Activated CD8-positive, alpha-beta memory T cell treated with anti-CD3 and anti-CD28 coated beads, Interleukin-2, amount 50 U/mL, for 24 hours (primary cell): Measurements from ENCODE around the gene STX18.

Source experiments
- DNase-seq: peaks from one replicate; pipeline ENCODE4 v3.0.0-alpha.2; 2020; ENCODE audit errors: extremely low read depth

The STX18 gene

GRCh38 chr4:4419896-4420295 is 122.0 kb downstream of the STX18 start:
- DNase-seq: no peak

GRCh38 chr4:4418676-4419390 is 123.0 kb downstream of the STX18 start:
- DNase-seq: no peak

GRCh38 chr4:4417886-4418285 is 124.0 kb downstream of the STX18 start:
- no peak for DNase-seq

- DNase-seq: no peak
These were observed 124.9 kb downstream of the STX18 start for GRCh38 chr4:4416981-4417380.

- DNase-seq: no peak
These were observed 125.7 kb downstream of the STX18 start for GRCh38 chr4:4415806-4416805.

- DNase-seq: no peak
These were observed 126.6 kb downstream of the STX18 start for GRCh38 chr4:4415107-4415805.

- no peak for DNase-seq
These were observed 128.0 kb downstream of the STX18 start for GRCh38 chr4:4413806-4414205.

GRCh38 chr4:4413373-4413725 is 128.5 kb downstream of the STX18 start:
- DNase-seq: no peak

- DNase-seq: no peak
These were observed 129.0 kb downstream of the STX18 start for GRCh38 chr4:4412641-4413372.

GRCh38 chr4:4411906-4412305 is 129.9 kb downstream of the STX18 start:
- no peak for DNase-seq

GRCh38 chr4:4410271-4410670 is 131.6 kb downstream of the STX18 start:
- no peak for DNase-seq

- no peak for DNase-seq
These were observed 132.3 kb downstream of the STX18 start for GRCh38 chr4:4409416-4410115.

- no peak for DNase-seq
These were observed 133.1 kb downstream of the STX18 start for GRCh38 chr4:4408576-4409335.

GRCh38 chr4:4408132-4408523 is 133.7 kb downstream of the STX18 start:
- no peak for DNase-seq

GRCh38 chr4:4407299-4408131 is 134.3 kb downstream of the STX18 start:
- DNase-seq: no peak

- DNase-seq: no peak
These were observed 135.2 kb downstream of the STX18 start for GRCh38 chr4:4406455-4407298.

GRCh38 chr4:4405358-4405962 is 136.4 kb downstream of the STX18 start:
- no peak for DNase-seq

- no peak for DNase-seq
These were observed 138.9 kb downstream of the STX18 start for GRCh38 chr4:4402966-4403365.
